Mucosa of descending colon (tissue), 3 donors: ENCODE data around the gene PRKAA2. TPM values are rescaled to one million over a fixed set of nuclear protein-coding genes. Genes with fewer than 3 reads are reported as not detected.

Source experiments
- ATAC-seq: fragments of 200-7000 bp; cut with Tn5 transposase; one replicate; pipeline ENCODE4 v1.9.1; 2020; ENCODE audit warnings: mild to moderate bottlenecking, moderate library complexity
- DNase-seq, 3 donors: peaks; one replicate each; pipeline ENCODE4 v3.0.0-alpha.2; 2020
- H3K36me3 ChIP-seq: fragments of 200-600 bp; one replicate; pipeline ENCODE4 v1.8.0; 2021; ENCODE audit warnings: low read depth, mild to moderate bottlenecking
- H3K4me1 ChIP-seq: fragments of 200-600 bp; one replicate; pipeline ENCODE4 v1.8.0; 2021; ENCODE audit warnings: low read depth, mild to moderate bottlenecking
- H3K4me3 ChIP-seq: fragments of 200-600 bp; one replicate; pipeline ENCODE4 v1.8.0; 2021; ENCODE audit warnings: mild to moderate bottlenecking
- H3K9me3 ChIP-seq: fragments of 200-600 bp; one replicate; pipeline ENCODE4 v1.8.0; 2021; ENCODE audit warnings: mild to moderate bottlenecking
- CTCF ChIP-seq: fragments of 200-600 bp; IDR thresholded peaks from one replicate; pipeline ENCODE4 v1.8.0; 2022; ENCODE audit warnings: antibody characterized with exemption, mild to moderate bottlenecking
- intact Hi-C, 2 donors: fragments of 100-400 bp; cut with DNase I in 1 of 2; cut with micrococcal nuclease in 1 of 2; formaldehyde crosslinking; loops; one replicate each; pipeline versions ENCODE4 v1.11.0 to v1.11.1; 2022; cut with DNase I, micrococcal nuclease
- total RNA-seq, 3 donors: library from RNA; stranded (reverse); fragmentation: NEBNext Ultra II Directional in 2 of 3; extraction: Animal tissue kit (Norgen Biotek cat#: 25700) in 2 of 3; gene quantifications; one replicate each; pipeline versions ENCODE4 v1.2.1 to v1.2.4, GENCODE V29; 2021 to 2023
- donor health status: DM: no; HTN: no; CAD: no; lungs with moderate emphysema.
- donor health status: DM: no; HTN: no; CAD: no.
- donor health status: DM: no; HTN: yes; CAD: no.

PRKAA2 gene
- total RNA-seq, 3 donors from 2014 or later, result 2.4 to 19.2 (median 3.1) TPM

- ATAC-seq, result no peak
- Histone ChIP-seq H3K4me1 (no peaks in the 10 kb centered on the region), H3K4me3 (no peak overlapping the region), H3K9me3 (no peaks in the 10 kb centered on the region), H3K36me3 (no peaks in the 10 kb centered on the region)
- DNase-seq, result no peak
- intact Hi-C loops, result loop anchor here in 1 of 2 donors (10.0 kb wide), 1 partner anchor 1423 kb away; no protein-coding TSS in a partner anchor
- TF ChIP-seq CTCF, result no peak
Measured at GRCh38 chr1:56707379-56707778, 62.3 kb downstream of the PRKAA2 start.

GRCh38 chr1:56709269-56709880, 64.3 kb downstream of the PRKAA2 start:
- no peak overlapping the region for H3K4me3 ChIP-seq
- peak; percentile 26 for TF ChIP-seq CTCF
- no peaks in the 10 kb centered on the region for H3K9me3 ChIP-seq
- DNase-seq (peak in 1 of 3 donors; percentile 56), ATAC-seq (peak; percentile 50)
- no peaks in the 10 kb centered on the region for H3K4me1 ChIP-seq
- intact Hi-C loops, result loop anchor here in 1 of 2 donors (10.0 kb wide), 1 partner anchor 1425 kb away; no protein-coding TSS in a partner anchor
- H3K36me3 ChIP-seq, result no peaks in the 10 kb centered on the region

- ATAC-seq (no peak), DNase-seq (no peak)
- Histone ChIP-seq H3K4me3 (no peak overlapping the region), H3K4me1 (no peaks in the 10 kb centered on the region), H3K9me3 (no peaks in the 10 kb centered on the region), H3K36me3 (no peaks in the 10 kb centered on the region)
- intact Hi-C loops, result loop anchor here in 1 of 2 donors (10.0 kb wide), 1 partner anchor 1425 kb away; no protein-coding TSS in a partner anchor
- no peak for TF ChIP-seq CTCF
Measured at GRCh38 chr1:56709995-56710394, 64.9 kb downstream of the PRKAA2 start.

- no peak for TF ChIP-seq CTCF
Measured at GRCh38 chr1:56710646-56711045, 65.5 kb downstream of the PRKAA2 start.

GRCh38 chr1:56712150-56712549, 67.0 kb downstream of the PRKAA2 start:
- Histone ChIP-seq H3K4me1 (no peaks in the 10 kb centered on the region), H3K9me3 (no peaks in the 10 kb centered on the region), H3K4me3 (no peak overlapping the region), H3K36me3 (no peaks in the 10 kb centered on the region)
- DNase-seq (no peak), ATAC-seq (no peak)
- TF ChIP-seq CTCF, result no peak
- intact Hi-C loops, result no loop called here

More at GRCh38 chr1:56710646-56711045, 65.5 kb downstream of the PRKAA2 start:
- intact Hi-C loops, result no loop called here
- H3K9me3 ChIP-seq, result no peaks in the 10 kb centered on the region
- H3K36me3 ChIP-seq, result no peaks in the 10 kb centered on the region
- H3K4me3 ChIP-seq, result no peak overlapping the region
- H3K4me1 ChIP-seq, result no peaks in the 10 kb centered on the region
- no peak for DNase-seq
- ATAC-seq, result no peak
